SU-DHL-6 (cell line): ENCODE measurements around the gene TRMT44.

Experiments
- CTCF ChIP-seq: fragments of 200-600 bp; sonication (generic); IDR thresholded peaks from one replicate; pipeline ENCODE4 v1.5.1; 2017; ENCODE audit warnings: antibody characterized with exemption, mild to moderate bottlenecking, low read length, moderate library complexity; ENCODE audit not compliant: insufficient read depth, poor library complexity, severe bottlenecking
- EZH2phosphoT487 ChIP-seq: fragments of 200-600 bp; sonication (generic), shearing (Covaris generic); conservative IDR thresholded peaks from 2 replicates; pipeline ENCODE4 v1.6.1; 2018; ENCODE audit warnings: mild to moderate bottlenecking, antibody characterized with exemption, low read length, moderate library complexity, mixed read lengths

- TF ChIP-seq CTCF (no peak), EZH2phosphoT487 (no peak)
Observed at GRCh38 chr4:8508266-8508665, 67.7 kb downstream of the TRMT44 start.
